Panc1 (cell line): Measurements from ENCODE around the gene RAB3GAP2. TPM values are rescaled to one million over a fixed set of nuclear protein-coding genes. Genes with fewer than 3 reads are reported as not detected.

Experiments
- ATAC-seq: fragments of 200-7000 bp; cut with Tn5 transposase; 2 replicates; pipeline ENCODE4 v1.9.1; 2020; ENCODE audit warnings: mild to moderate bottlenecking, moderate library complexity
- BruUV-seq: library from RNA; stranded (reverse); fragments of 400-500 nt; replicated peaks from 2 replicates; lab custom pipeline; 2021; lab: Mats Ljungman, UMichigan
- CTCF ChIA-PET: fragments of 300-600 bp; sonication (Branson Sonifier 250); formaldehyde crosslinking; loops from one replicate; lab custom pipeline; 2022; ENCODE audit warnings: antibody characterized with exemption; lab: Charles Lee
- POLR2A ChIA-PET: fragments of 300-600 bp; sonication (Branson Sonifier 250); formaldehyde crosslinking; loops from one replicate; lab custom pipeline; 2022; ENCODE audit warnings: antibody characterized with exemption; lab: Charles Lee
- DNase-seq: peaks from one replicate; pipeline ENCODE4 v3.0.0-alpha.2; 2010; ENCODE audit warnings: low read depth, low spot score
- H3K27ac ChIP-seq: 2 replicates; pipeline ENCODE4 v1.5.1; 2011; ENCODE audit warnings: mild to moderate bottlenecking, low read length, inconsistent platforms
- H3K27me3 ChIP-seq: fragments of 200-500 bp; sonication (Bioruptor generic); 2 replicates; pipeline ENCODE4 v1.6.0; 2014; ENCODE audit warnings: low read length, inconsistent platforms; ENCODE audit not compliant: control insufficient read depth, insufficient read depth
- H3K36me3 ChIP-seq: fragments of 200-500 bp; sonication (Bioruptor generic); 2 replicates; pipeline ENCODE4 v1.5.1; 2014; ENCODE audit warnings: inconsistent platforms, mild to moderate bottlenecking, low read length, moderate library complexity; ENCODE audit not compliant: control insufficient read depth, insufficient read depth
- H3K4me1 ChIP-seq: 2 replicates; pipeline ENCODE4 v1.5.1; 2011; ENCODE audit warnings: inconsistent platforms, mild to moderate bottlenecking, low read length, moderate library complexity; ENCODE audit not compliant: control insufficient read depth, insufficient read depth
- H3K4me3 ChIP-seq, 2 experiments: 2 replicates each; pipeline ENCODE4 v1.5.1; 2011 to 2012; ENCODE audit warnings: low read depth in 2 of 2, low read length in 2 of 2, mild to moderate bottlenecking in 2 of 2, inconsistent platforms in 1 of 2, moderate library complexity in 1 of 2
- H3K9me3 ChIP-seq: fragments of 200-500 bp; sonication (Bioruptor generic); 2 replicates; pipeline ENCODE4 v1.5.1; 2014; ENCODE audit warnings: low read depth, mild to moderate bottlenecking, inconsistent platforms, low read length, moderate library complexity; ENCODE audit not compliant: control insufficient read depth, insufficient read depth
- POLR2AphosphoS5 ChIP-seq: IDR thresholded peaks from 2 replicates; pipeline ENCODE4 v1.6.1; 2012; ENCODE audit warnings: mild to moderate bottlenecking, low read depth, low read length, moderate library complexity
- SIN3A ChIP-seq: IDR thresholded peaks from 2 replicates; pipeline ENCODE4 v1.6.1; 2012; ENCODE audit warnings: low read depth, mild to moderate bottlenecking, low read length, moderate library complexity, borderline replicate concordance; ENCODE audit not compliant: insufficient read depth
- TCF7L2 ChIP-seq: IDR thresholded peaks from 2 replicates; pipeline ENCODE4 v1.6.1; 2011; ENCODE audit warnings: mild to moderate bottlenecking, low read depth, low read length, inconsistent platforms
- in situ Hi-C: cut with HindIII; loops from 2 replicates; pipeline ENCODE4 v1.10.0; 2016; ENCODE audit warnings: low sequenced_read_pairs, low pct_unique_long_range_greater_than_20kb
- intact Hi-C: fragments of 100-400 bp; cut with micrococcal nuclease; formaldehyde crosslinking; loops from one replicate; pipeline ENCODE4 v1.10.0; 2022; ENCODE audit not compliant: unreplicated experiment
- total RNA-seq: library from RNA; stranded (reverse); gene quantifications from one replicate; pipeline ENCODE4 v1.2.1, GENCODE V29; 2021; ENCODE audit not compliant: unreplicated experiment
- TF ChIP-seq, protein P1 (sequence below), 2 experiments: IDR thresholded peaks; 2 replicates each; pipeline ENCODE4 v1.6.1; 2011 to 2012; ENCODE audit warnings: low read depth in 2 of 2, control low read depth in 1 of 2, low read length in 1 of 2, mild to moderate bottlenecking in 1 of 2, moderate library complexity in 1 of 2; ENCODE audit not compliant: insufficient read depth in 1 of 2
- TF ChIP-seq, protein P2 (sequence below): fragments of 450-650 bp; IDR thresholded peaks from 2 replicates; pipeline ENCODE4 v1.5.1; 2017; ENCODE audit warnings: mild to moderate bottlenecking

The RAB3GAP2 gene
- total RNA-seq, 1 experiment from 2014 or later: 39.0 TPM

DNA sequence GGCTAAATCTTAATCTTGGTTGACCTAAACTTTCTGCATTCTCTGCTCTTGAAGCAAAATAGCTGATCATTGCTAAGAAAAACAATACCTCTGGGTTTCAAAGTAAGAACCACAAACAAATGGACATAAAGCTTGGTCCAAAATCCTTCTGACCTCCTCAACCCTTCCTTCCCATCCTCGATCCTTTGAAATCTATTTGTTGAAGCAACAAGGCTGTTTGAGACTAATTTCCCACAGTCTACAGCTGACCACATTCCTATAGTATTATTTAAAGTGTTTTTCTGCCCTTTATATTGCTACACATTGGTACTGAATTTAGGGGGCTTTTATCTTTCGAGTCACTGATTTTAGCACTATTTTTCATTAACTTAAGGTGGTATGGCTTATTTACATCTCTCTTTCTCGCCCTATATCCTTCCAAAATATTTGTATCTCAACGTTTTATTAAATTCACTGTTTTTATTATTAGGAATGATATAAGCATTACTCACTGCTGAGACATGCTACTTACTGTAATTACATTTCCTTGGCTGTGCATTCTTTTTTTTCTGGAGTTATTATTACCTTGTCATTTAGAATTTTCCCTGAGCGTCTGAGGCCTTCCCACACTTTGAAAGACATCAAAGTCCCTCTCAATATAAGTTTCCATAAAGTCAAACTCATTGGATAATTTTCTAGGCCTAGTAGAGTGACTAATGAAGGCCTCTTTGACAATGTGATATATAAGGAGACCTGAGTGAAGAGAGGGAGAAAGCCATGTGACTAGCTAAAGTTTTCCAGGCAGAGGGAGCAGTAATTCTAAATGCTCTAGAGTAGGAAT, 73.9 kb downstream of the RAB3GAP2 start:
- no peak for ATAC-seq
- Histone ChIP-seq H3K4me1 (no peaks in the 10 kb centered on the region), H3K36me3 (peaks cover 7% of the 10 kb centered on the region; the same call in 1 of the 2 replicates), H3K9me3 (no peaks in the 10 kb centered on the region), H3K27me3 (no peaks in the 10 kb centered on the region), H3K4me3 (no peak overlapping the region), H3K27ac (no peak overlapping the region)
- CTCF ChIA-PET: no interaction called here
- no peak for TF ChIP-seq SIN3A
- no peak for TF ChIP-seq POLR2AphosphoS5
- no peak for TF ChIP-seq TCF7L2
- TF ChIP-seq, protein P1, sequence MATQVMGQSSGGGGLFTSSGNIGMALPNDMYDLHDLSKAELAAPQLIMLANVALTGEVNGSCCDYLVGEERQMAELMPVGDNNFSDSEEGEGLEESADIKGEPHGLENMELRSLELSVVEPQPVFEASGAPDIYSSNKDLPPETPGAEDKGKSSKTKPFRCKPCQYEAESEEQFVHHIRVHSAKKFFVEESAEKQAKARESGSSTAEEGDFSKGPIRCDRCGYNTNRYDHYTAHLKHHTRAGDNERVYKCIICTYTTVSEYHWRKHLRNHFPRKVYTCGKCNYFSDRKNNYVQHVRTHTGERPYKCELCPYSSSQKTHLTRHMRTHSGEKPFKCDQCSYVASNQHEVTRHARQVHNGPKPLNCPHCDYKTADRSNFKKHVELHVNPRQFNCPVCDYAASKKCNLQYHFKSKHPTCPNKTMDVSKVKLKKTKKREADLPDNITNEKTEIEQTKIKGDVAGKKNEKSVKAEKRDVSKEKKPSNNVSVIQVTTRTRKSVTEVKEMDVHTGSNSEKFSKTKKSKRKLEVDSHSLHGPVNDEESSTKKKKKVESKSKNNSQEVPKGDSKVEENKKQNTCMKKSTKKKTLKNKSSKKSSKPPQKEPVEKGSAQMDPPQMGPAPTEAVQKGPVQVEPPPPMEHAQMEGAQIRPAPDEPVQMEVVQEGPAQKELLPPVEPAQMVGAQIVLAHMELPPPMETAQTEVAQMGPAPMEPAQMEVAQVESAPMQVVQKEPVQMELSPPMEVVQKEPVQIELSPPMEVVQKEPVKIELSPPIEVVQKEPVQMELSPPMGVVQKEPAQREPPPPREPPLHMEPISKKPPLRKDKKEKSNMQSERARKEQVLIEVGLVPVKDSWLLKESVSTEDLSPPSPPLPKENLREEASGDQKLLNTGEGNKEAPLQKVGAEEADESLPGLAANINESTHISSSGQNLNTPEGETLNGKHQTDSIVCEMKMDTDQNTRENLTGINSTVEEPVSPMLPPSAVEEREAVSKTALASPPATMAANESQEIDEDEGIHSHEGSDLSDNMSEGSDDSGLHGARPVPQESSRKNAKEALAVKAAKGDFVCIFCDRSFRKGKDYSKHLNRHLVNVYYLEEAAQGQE (IDR thresholded peaks at IDR 0.05; ENCODE audit: insufficient read depth in 1 of 2, low read depth in 2 of 2, low read length in 1 of 2): no peak
- TF ChIP-seq, protein P2, sequence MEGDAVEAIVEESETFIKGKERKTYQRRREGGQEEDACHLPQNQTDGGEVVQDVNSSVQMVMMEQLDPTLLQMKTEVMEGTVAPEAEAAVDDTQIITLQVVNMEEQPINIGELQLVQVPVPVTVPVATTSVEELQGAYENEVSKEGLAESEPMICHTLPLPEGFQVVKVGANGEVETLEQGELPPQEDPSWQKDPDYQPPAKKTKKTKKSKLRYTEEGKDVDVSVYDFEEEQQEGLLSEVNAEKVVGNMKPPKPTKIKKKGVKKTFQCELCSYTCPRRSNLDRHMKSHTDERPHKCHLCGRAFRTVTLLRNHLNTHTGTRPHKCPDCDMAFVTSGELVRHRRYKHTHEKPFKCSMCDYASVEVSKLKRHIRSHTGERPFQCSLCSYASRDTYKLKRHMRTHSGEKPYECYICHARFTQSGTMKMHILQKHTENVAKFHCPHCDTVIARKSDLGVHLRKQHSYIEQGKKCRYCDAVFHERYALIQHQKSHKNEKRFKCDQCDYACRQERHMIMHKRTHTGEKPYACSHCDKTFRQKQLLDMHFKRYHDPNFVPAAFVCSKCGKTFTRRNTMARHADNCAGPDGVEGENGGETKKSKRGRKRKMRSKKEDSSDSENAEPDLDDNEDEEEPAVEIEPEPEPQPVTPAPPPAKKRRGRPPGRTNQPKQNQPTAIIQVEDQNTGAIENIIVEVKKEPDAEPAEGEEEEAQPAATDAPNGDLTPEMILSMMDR: no peak
- intact Hi-C loops: no loop called here
- no TSS peak for BruUV-seq
- no peak for DNase-seq
- in situ Hi-C loops: no loop called here
- POLR2A ChIA-PET: no interaction called here

DNA sequence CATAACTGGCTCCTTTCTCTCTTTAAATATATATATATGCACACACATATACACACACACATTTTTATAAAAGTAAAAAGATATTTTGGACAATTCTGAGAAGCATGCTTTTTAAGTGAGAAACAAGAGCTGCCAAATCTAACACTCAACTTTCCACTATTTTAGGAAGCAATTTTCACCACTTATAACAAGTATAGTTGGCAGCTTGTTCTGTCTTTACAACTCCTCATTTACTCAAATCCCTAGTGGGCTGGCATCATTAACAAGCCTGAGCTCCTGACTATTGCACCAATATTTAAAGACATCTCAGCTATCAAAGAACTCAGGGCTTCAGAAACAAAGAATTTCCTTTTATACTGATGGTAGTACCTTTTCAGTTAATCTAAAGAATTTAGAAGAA, 76.6 kb downstream of the RAB3GAP2 start:
- no TSS peak for BruUV-seq
- Histone ChIP-seq H3K27ac (no peak overlapping the region), H3K36me3 (peaks cover 13% of the 10 kb centered on the region), H3K4me3 (no peak overlapping the region), H3K9me3 (no peaks in the 10 kb centered on the region), H3K4me1 (no peaks in the 10 kb centered on the region), H3K27me3 (no peaks in the 10 kb centered on the region)
- intact Hi-C loops: no loop called here
- in situ Hi-C loops: no loop called here
- TF ChIP-seq, protein P2: no peak
- TF ChIP-seq, protein P1 (IDR thresholded peaks at IDR 0.05; ENCODE audit: insufficient read depth in 1 of 2, low read depth in 2 of 2, low read length in 1 of 2): no peak
- ChIA-PET POLR2A (no interaction called here), CTCF (no interaction called here)
- DNase-seq (no peak), ATAC-seq (no peak)
